ENCODE data around the gene DNAJC4.
"Not testable (repeated sequence)": the region's sequence is repeated elsewhere in the genome, so short reads cannot be mapped to it uniquely, and the experiment has no call there.

The DNAJC4 gene

GRCh38 chr11:64244107-64244506, 13.8 kb downstream of the DNAJC4 start:
- TF ChIP-seq MAX (IDR thresholded peaks at IDR 0.05; ENCODE audit: low read depth, low read length) (no peak), POLR2A (IDR thresholded peaks at IDR 0.05; ENCODE audit: extremely low read depth, insufficient read length) (no peak), MYC (IDR thresholded peaks at IDR 0.05; ENCODE audit: low read depth, low read length) (no peak)
- TF ChIP-seq, protein P1, sequence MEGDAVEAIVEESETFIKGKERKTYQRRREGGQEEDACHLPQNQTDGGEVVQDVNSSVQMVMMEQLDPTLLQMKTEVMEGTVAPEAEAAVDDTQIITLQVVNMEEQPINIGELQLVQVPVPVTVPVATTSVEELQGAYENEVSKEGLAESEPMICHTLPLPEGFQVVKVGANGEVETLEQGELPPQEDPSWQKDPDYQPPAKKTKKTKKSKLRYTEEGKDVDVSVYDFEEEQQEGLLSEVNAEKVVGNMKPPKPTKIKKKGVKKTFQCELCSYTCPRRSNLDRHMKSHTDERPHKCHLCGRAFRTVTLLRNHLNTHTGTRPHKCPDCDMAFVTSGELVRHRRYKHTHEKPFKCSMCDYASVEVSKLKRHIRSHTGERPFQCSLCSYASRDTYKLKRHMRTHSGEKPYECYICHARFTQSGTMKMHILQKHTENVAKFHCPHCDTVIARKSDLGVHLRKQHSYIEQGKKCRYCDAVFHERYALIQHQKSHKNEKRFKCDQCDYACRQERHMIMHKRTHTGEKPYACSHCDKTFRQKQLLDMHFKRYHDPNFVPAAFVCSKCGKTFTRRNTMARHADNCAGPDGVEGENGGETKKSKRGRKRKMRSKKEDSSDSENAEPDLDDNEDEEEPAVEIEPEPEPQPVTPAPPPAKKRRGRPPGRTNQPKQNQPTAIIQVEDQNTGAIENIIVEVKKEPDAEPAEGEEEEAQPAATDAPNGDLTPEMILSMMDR (IDR thresholded peaks at IDR 0.05; ENCODE audit: low read depth, low read length) = no peak
- no peak for DNase-seq (ENCODE audit: low read depth)
- H3K4me3 ChIP-seq (ENCODE audit: low read depth, low read length) = no peak overlapping the region

DNA sequence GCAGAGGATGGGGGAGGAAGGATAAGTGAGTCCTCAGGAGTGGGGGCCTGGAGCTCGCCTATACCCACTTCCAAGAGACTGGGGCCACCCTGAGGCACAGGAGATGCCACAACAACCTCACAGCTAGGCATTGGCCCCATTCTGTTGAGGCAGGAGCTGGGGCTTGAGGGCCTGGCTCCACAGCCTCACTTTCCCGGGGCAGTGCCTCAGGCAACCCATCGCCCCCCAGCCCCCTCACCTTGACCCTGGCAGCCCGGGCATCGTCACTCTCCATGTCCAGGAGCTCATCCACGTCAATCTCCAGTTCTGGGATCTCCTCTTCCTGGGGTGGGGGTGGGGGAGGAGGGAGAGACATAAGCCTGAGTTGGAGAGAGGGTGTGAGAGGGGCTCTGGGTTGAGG, 14.6 kb downstream of the DNAJC4 start:
- DNase-seq (ENCODE audit: low read depth) = no peak
- TF ChIP-seq MYC (IDR thresholded peaks at IDR 0.05; ENCODE audit: low read depth, low read length) (no peak), POLR2A (IDR thresholded peaks at IDR 0.05; ENCODE audit: extremely low read depth, insufficient read length) (no peak), MAX (IDR thresholded peaks at IDR 0.05; ENCODE audit: low read depth, low read length) (no peak)
- TF ChIP-seq, protein P1 (IDR thresholded peaks at IDR 0.05; ENCODE audit: low read depth, low read length) = no peak
- peak overlapping the region; percentile 87 for H3K4me3 ChIP-seq (ENCODE audit: low read depth, low read length)

- TF ChIP-seq MAX (IDR thresholded peaks at IDR 0.05; ENCODE audit: low read depth, low read length) (no peak; the same call in 1 of the 2 replicates), POLR2A (IDR thresholded peaks at IDR 0.05; ENCODE audit: extremely low read depth, insufficient read length) (no peak), MYC (IDR thresholded peaks at IDR 0.05; ENCODE audit: low read depth, low read length) (no peak)
- TF ChIP-seq, protein P1 (IDR thresholded peaks at IDR 0.05; ENCODE audit: low read depth, low read length) = no peak
- DNase-seq (ENCODE audit: low read depth) = no peak
Observed at GRCh38 chr11:64245401-64245796, 15.1 kb downstream of the DNAJC4 start.

DNA sequence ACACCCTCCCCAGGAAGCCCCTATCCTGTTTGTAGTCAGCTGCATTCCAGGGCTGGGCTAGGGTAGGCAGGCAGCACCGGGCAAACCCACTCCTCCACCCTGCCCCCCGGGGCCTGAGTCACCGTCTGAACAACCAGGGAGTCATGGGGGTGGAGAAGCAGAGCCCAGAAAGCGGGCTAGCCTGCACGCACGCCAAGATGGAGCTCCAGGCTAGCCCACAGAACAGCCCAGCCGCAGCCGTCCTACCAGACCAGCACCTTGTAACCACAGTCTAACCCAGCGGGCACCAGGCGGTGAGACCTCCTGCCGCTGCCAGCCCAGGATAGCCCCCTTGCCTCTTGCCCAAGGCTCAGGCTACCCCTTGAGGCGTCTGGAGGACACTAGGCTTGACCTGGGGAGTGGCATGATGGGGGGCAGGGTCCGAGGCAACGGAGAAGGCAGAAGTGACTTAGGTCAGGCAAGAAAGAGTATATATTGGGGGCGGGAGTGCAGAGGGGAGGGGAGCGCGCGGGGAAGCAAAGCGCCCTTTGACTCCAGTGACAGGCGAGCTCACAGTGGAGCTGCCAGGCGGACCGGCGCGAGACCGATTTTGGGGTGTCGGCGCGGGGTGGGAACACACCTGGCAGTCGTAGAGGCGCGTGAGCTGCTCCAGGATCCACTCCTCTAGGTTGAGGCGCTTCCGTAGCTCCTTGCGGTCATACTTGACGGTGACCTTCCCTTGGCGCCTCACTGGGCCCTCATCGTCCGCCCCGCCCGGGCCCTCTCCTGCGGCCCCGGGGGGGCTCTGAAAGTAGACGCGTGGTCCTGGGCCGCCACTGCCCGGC, 15.7 kb downstream of the DNAJC4 start:
- TF ChIP-seq, protein P1 (IDR thresholded peaks at IDR 0.05; ENCODE audit: low read depth, low read length) = no peak
- peak; percentile 54; the same call in 1 of the 2 replicates for TF ChIP-seq MAX (IDR thresholded peaks at IDR 0.05; ENCODE audit: low read depth, low read length)
- peak; percentile 35; the same call in 1 of the 2 replicates for TF ChIP-seq MYC (IDR thresholded peaks at IDR 0.05; ENCODE audit: low read depth, low read length)
- DNase-seq (ENCODE audit: low read depth) = peak; percentile 92
- peak overlapping the region; percentile 87 for H3K4me3 ChIP-seq (ENCODE audit: low read depth, low read length)

More at GRCh38 chr11:64245401-64245796, 15.1 kb downstream of the DNAJC4 start:
- H3K4me3 ChIP-seq (ENCODE audit: low read depth, low read length) = peak overlapping the region; percentile 87

DNA sequence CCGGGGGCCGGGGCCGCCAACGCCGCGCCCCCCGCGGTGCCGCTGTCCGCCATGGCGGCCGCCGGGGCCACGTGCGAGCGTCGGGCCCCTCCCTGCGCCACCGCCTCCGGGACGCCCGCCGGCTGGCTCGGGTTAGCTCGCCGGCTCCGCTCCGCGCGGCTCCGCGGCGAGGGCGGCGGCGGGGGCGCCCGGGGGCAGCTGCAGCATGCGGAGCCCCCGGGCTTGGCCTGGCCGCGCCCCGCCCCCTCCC, 16.2 kb downstream of the DNAJC4 start:
- not testable (repeated sequence) for DNase-seq (ENCODE audit: low read depth); H3K4me3 ChIP-seq (ENCODE audit: low read depth, low read length)

DNA sequence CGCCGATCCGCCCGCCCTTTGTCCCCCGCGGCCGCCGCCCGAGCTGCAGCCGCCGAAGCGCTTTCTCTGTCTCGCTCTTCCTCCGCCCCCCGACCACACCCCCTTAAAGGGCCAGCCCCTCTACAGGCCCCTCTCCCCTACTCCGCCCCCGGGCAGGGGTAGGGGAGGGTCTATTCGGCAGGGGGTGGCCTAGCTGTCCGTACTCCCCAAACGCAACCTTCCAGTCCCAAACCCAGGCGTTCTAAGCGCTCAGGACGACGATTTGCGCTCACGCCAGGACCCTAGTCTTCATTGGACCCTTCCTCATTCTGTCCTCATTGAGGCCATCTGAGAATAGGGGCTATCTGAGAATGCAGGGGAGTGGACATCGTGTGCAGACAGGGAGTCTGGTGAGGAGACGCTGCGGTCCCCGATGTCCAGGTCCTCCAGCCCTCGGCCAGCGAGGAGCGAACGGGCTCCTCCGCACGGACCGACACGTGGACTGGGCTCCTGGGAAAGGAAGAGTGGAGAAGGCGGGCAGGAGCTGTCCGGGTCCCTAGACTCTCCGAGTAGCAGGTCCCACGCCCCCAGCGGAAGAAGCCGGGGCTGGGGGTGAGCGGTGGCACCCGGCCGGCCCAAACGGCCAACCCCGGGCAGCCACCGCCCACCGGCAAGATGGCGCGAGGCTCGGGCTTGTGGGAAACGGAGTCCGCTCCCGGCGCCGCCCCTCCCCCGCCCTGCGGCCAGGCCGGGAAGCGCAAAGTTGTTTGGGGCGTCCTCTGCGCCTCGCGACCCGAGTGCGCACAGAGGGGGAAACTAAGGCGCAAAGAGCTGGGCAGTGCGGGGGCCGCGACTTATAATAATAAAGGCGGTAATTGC, 16.8 kb downstream of the DNAJC4 start, which contains the start of gene PPP1R14B:
PPP1R14B (minus strand) TSS at position 73 of the 858 bp plus-strand sequence. CDS start 270 bp downstream, outside the sequence.
- peak; percentile 93 for DNase-seq (ENCODE audit: low read depth)
- H3K4me3 ChIP-seq (ENCODE audit: low read depth, low read length) = peak within 1 kb of the TSS; percentile 87
- TF ChIP-seq POLR2A (IDR thresholded peaks at IDR 0.05; ENCODE audit: extremely low read depth, insufficient read length) = peak; percentile 50
- peak; percentile 83 for TF ChIP-seq MYC (IDR thresholded peaks at IDR 0.05; ENCODE audit: low read depth, low read length)
- TF ChIP-seq MAX (IDR thresholded peaks at IDR 0.05; ENCODE audit: low read depth, low read length) = peak; percentile 94
- TF ChIP-seq, protein P1 (IDR thresholded peaks at IDR 0.05; ENCODE audit: low read depth, low read length) = no peak
